ENCODE data around the gene NUDT9. TPM values are rescaled to one million over a fixed set of nuclear protein-coding genes. Genes with fewer than 3 reads are reported as not detected.
"Not testable (repeated sequence)": the region's sequence is repeated elsewhere in the genome, so short reads cannot be mapped to it uniquely, and the experiment has no call there.

NUDT9 gene
- total and polyA plus RNA-seq, 4 experiments from 2014 or later: 16.7 to 24.9 (median 19.7) TPM

DNA sequence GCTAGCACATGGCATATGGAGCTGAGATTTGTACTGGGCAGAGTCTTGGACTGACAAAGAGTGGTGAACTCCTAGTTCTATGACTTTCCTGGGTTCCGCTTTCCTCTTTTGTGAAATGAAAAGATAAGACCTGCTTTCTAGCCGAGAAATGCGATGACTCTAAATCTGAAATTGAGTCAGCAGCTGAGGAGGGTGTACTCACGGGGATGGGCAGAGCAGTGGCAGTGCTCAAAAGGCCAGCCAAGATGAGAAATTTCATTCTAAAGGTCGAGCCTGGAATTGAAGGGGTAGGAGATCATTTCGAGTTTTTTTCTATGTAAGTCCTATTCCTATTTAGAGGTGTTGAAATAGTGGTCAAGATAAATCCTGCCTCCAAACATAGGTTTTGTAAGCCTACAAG lies 47.0 kb downstream of the NUDT9 start:
- H3K4me3 Mint-ChIP-seq: no peak overlapping the region
- ChIA-PET CTCF (ENCODE audit: partially characterized antibody) (interaction anchor here (0.5 to 11.5 kb wide), 3 partner anchors 94 to 379 kb away, joined by 3 to 266 read pairs (median 7); no protein-coding TSS in a partner anchor), POLR2A (ENCODE audit: partially characterized antibody) (no interaction called here)
- H3K9me3 Mint-ChIP-seq: no peaks in the 10 kb centered on the region
- no peaks in the 10 kb centered on the region for H3K36me3 Mint-ChIP-seq
- H3K27ac Mint-ChIP-seq: peak overlapping the region in 2 of 7 donors; percentile 14 to 43
- Histone ChIP-seq H3K4me1 (ENCODE audit: insufficient read depth, low read length) (no peaks in the 10 kb centered on the region), H3K4me3 (ENCODE audit: low read length in 2 of 2) (no peak overlapping the region), H3K9me3 (ENCODE audit: control insufficient read depth in 1 of 2, low read length in 2 of 2) (no peaks in the 10 kb centered on the region), H3K36me3 (ENCODE audit: insufficient read depth, low read length) (no peaks in the 10 kb centered on the region), H3K27me3 (ENCODE audit: insufficient read depth, low read length) (no peaks in the 10 kb centered on the region), H3K27ac (ENCODE audit: low read depth, low read length) (no peak overlapping the region)
- no peak for DNase-seq
- H3K4me1 Mint-ChIP-seq: peaks cover 0 to 2% (median 0%) of the 10 kb centered on the region in 4 donors
- intact Hi-C loops (cut with micrococcal nuclease): loop anchor here (5.0 kb wide), 3 partner anchors 77 to 547 kb away; partner anchors contain the start of gene HSD17B11
- H3K27me3 Mint-ChIP-seq: no peaks in the 10 kb centered on the region

DNA sequence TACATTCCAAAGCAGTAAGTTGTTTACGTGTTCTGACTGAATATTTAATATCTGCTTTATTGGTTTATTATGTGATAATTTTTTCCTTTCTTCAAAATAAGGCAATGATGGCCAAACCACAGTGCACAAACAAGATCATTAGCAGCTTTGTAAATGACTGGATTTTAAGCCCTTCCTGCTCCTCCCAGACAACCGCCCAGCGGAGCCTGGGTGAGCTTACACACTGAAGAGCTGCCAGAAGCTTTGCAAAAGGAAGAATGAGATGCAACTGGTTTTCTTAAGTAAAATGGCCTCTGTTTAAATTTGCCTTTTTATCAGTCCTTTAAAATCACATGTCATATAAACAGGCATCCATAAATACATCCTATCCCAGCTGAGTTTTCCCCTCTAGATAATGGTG lies 54.6 kb downstream of the NUDT9 start:
- Histone ChIP-seq H3K36me3 (ENCODE audit: insufficient read depth, low read length) (no peaks in the 10 kb centered on the region), H3K4me3 (ENCODE audit: low read length in 2 of 2) (no peak overlapping the region), H3K9me3 (ENCODE audit: control insufficient read depth in 1 of 2, low read length in 2 of 2) (no peaks in the 10 kb centered on the region), H3K4me1 (ENCODE audit: insufficient read depth, low read length) (no peaks in the 10 kb centered on the region), H3K27ac (ENCODE audit: low read depth, low read length) (no peak overlapping the region), H3K27me3 (ENCODE audit: insufficient read depth, low read length) (no peaks in the 10 kb centered on the region)
- Mint-ChIP-seq H3K27me3 (no peaks in the 10 kb centered on the region), H3K36me3 (no peaks in the 10 kb centered on the region), H3K4me1 (no peaks in the 10 kb centered on the region), H3K27ac (no peak overlapping the region), H3K9me3 (peaks cover 0 to 1% (median 0%) of the 10 kb centered on the region in 8 donors), H3K4me3 (no peak overlapping the region)
- intact Hi-C loops (cut with micrococcal nuclease): no loop called here
- no peak for DNase-seq
- POLR2A ChIA-PET (ENCODE audit: partially characterized antibody): no interaction called here
- CTCF ChIA-PET (ENCODE audit: partially characterized antibody): interaction anchor here (1.0 kb wide), 1 partner anchor 11 kb away, joined by 3 read pairs; no protein-coding TSS in a partner anchor

DNA sequence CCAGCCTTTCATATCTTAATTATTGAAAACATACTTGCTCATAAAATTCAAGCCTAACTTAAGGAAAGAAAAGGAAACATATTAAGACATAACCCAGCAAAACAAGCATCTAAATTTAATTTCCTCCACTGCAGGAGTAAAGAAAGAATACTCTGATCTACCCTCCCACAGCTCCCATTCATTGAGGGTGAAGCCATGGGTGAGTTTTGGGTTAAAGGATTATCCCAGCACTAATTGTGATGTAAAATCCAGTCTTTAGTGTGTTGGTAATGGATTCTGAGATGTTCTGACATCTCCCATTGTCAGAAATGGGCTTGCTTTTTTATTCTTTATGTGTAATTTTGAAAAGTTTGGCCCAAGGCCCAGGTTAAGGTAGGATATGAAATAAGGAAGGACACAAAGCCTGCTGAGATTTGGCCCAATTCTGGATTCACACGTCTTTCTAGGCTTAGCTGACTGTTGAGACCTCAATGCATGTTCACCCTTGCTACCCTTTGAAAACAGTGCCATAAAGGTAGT lies 56.4 kb downstream of the NUDT9 start:
- H3K27me3 Mint-ChIP-seq: no peaks in the 10 kb centered on the region
- no peak overlapping the region for H3K27ac Mint-ChIP-seq
- no peaks in the 10 kb centered on the region for H3K36me3 Mint-ChIP-seq
- no peaks in the 10 kb centered on the region for H3K9me3 ChIP-seq (ENCODE audit: control insufficient read depth in 1 of 2, low read length in 2 of 2)
- CTCF ChIA-PET (ENCODE audit: partially characterized antibody): interaction anchor here (1.4 kb wide), 1 partner anchor 14 kb away, joined by 4 read pairs; no protein-coding TSS in a partner anchor
- H3K4me1 Mint-ChIP-seq: no peaks in the 10 kb centered on the region
- intact Hi-C loops (cut with micrococcal nuclease): no loop called here
- no peaks in the 10 kb centered on the region for H3K36me3 ChIP-seq (ENCODE audit: insufficient read depth, low read length)
- H3K27me3 ChIP-seq (ENCODE audit: insufficient read depth, low read length): no peaks in the 10 kb centered on the region
- no peaks in the 10 kb centered on the region for H3K4me1 ChIP-seq (ENCODE audit: insufficient read depth, low read length)
- no peak overlapping the region for H3K27ac ChIP-seq (ENCODE audit: low read depth, low read length)
- DNase-seq: no peak
- no peak overlapping the region for H3K4me3 ChIP-seq (ENCODE audit: low read length in 2 of 2)
- H3K9me3 Mint-ChIP-seq: peaks cover 0 to 2% (median 0%) of the 10 kb centered on the region in 8 donors
- POLR2A ChIA-PET (ENCODE audit: partially characterized antibody): no interaction called here
- no peak overlapping the region for H3K4me3 Mint-ChIP-seq

GRCh38 chr4:87481377-87481776 lies 59.0 kb downstream of the NUDT9 start:
- no peaks in the 10 kb centered on the region for H3K4me1 Mint-ChIP-seq
- no peaks in the 10 kb centered on the region for H3K27me3 ChIP-seq (ENCODE audit: insufficient read depth, low read length)
- H3K36me3 ChIP-seq (ENCODE audit: insufficient read depth, low read length): no peaks in the 10 kb centered on the region
- POLR2A ChIA-PET (ENCODE audit: partially characterized antibody): no interaction called here
- no peaks in the 10 kb centered on the region for H3K4me1 ChIP-seq (ENCODE audit: insufficient read depth, low read length)
- no peak overlapping the region for H3K4me3 ChIP-seq (ENCODE audit: low read length in 2 of 2)
- H3K36me3 Mint-ChIP-seq: no peaks in the 10 kb centered on the region
- H3K27ac Mint-ChIP-seq: no peak overlapping the region
- intact Hi-C loops (cut with micrococcal nuclease): no loop called here
- CTCF ChIA-PET (ENCODE audit: partially characterized antibody): interaction anchor here (1.0 to 1.1 kb wide), 2 partner anchors 16 to 106 kb away, joined by 3 read pairs; no protein-coding TSS in a partner anchor
- no peak overlapping the region for H3K4me3 Mint-ChIP-seq
- H3K27ac ChIP-seq (ENCODE audit: low read depth, low read length): no peak overlapping the region
- no peaks in the 10 kb centered on the region for H3K27me3 Mint-ChIP-seq
- no peaks in the 10 kb centered on the region for H3K9me3 ChIP-seq (ENCODE audit: control insufficient read depth in 1 of 2, low read length in 2 of 2)
- DNase-seq: no peak
- H3K9me3 Mint-ChIP-seq: peaks cover 0 to 11% (median 0%) of the 10 kb centered on the region in 8 donors

- H3K4me3 ChIP-seq (ENCODE audit: low read length in 2 of 2); H3K27ac Mint-ChIP-seq; POLR2A ChIA-PET (ENCODE audit: partially characterized antibody); H3K27ac ChIP-seq (ENCODE audit: low read depth, low read length); H3K36me3 ChIP-seq (ENCODE audit: insufficient read depth, low read length); H3K4me1 Mint-ChIP-seq; intact Hi-C loops (cut with micrococcal nuclease); H3K27me3 Mint-ChIP-seq; H3K9me3 ChIP-seq (ENCODE audit: control insufficient read depth in 1 of 2, low read length in 2 of 2); H3K36me3 Mint-ChIP-seq; H3K4me1 ChIP-seq (ENCODE audit: insufficient read depth, low read length); DNase-seq; H3K4me3 Mint-ChIP-seq; H3K27me3 ChIP-seq (ENCODE audit: insufficient read depth, low read length): not testable (repeated sequence)
- CTCF ChIA-PET (ENCODE audit: partially characterized antibody): interaction anchor here (1.0 to 1.3 kb wide), 3 partner anchors 16 to 108 kb away, joined by 4 read pairs; no protein-coding TSS in a partner anchor
- H3K9me3 Mint-ChIP-seq: peaks cover 0 to 14% (median 0%) of the 10 kb centered on the region in 8 donors
Measured at GRCh38 chr4:87483247-87483646, 60.9 kb downstream of the NUDT9 start.

- DNase-seq; intact Hi-C loops (cut with micrococcal nuclease); H3K27me3 Mint-ChIP-seq; H3K4me3 Mint-ChIP-seq; H3K36me3 Mint-ChIP-seq; H3K4me3 ChIP-seq (ENCODE audit: low read length in 2 of 2); POLR2A ChIA-PET (ENCODE audit: partially characterized antibody); H3K4me1 ChIP-seq (ENCODE audit: insufficient read depth, low read length); H3K36me3 ChIP-seq (ENCODE audit: insufficient read depth, low read length); H3K27me3 ChIP-seq (ENCODE audit: insufficient read depth, low read length); H3K27ac Mint-ChIP-seq; H3K27ac ChIP-seq (ENCODE audit: low read depth, low read length); H3K4me1 Mint-ChIP-seq; H3K9me3 ChIP-seq (ENCODE audit: control insufficient read depth in 1 of 2, low read length in 2 of 2): not testable (repeated sequence)
- CTCF ChIA-PET (ENCODE audit: partially characterized antibody): interaction anchor here (1.1 kb wide), 1 partner anchor 9 kb away, joined by 3 read pairs; no protein-coding TSS in a partner anchor
- peaks cover 0 to 14% (median 2%) of the 10 kb centered on the region in 8 donors for H3K9me3 Mint-ChIP-seq
Measured at GRCh38 chr4:87488666-87489065, 66.3 kb downstream of the NUDT9 start.

GRCh38 chr4:87489678-87490077 lies 67.3 kb downstream of the NUDT9 start:
- Mint-ChIP-seq H3K4me3 (no peak overlapping the region), H3K27ac (no peak overlapping the region), H3K36me3 (peaks cover 0 to 3% of the 10 kb centered on the region in 2 donors), H3K27me3 (no peaks in the 10 kb centered on the region), H3K4me1 (no peaks in the 10 kb centered on the region), H3K9me3 (peaks cover 0 to 12% (median 2%) of the 10 kb centered on the region in 8 donors)
- Histone ChIP-seq H3K4me1 (ENCODE audit: insufficient read depth, low read length) (no peaks in the 10 kb centered on the region), H3K9me3 (ENCODE audit: control insufficient read depth in 1 of 2, low read length in 2 of 2) (no peaks in the 10 kb centered on the region), H3K27ac (ENCODE audit: low read depth, low read length) (no peak overlapping the region), H3K27me3 (ENCODE audit: insufficient read depth, low read length) (no peaks in the 10 kb centered on the region), H3K36me3 (ENCODE audit: insufficient read depth, low read length) (no peaks in the 10 kb centered on the region), H3K4me3 (ENCODE audit: low read length in 2 of 2) (no peak overlapping the region)
- CTCF ChIA-PET (ENCODE audit: partially characterized antibody): no interaction called here
- DNase-seq: no peak
- intact Hi-C loops (cut with micrococcal nuclease): no loop called here
- POLR2A ChIA-PET (ENCODE audit: partially characterized antibody): no interaction called here
